Renal cortex interstitium (tissue), 11 donors: ENCODE measurements around the gene EML2. TPM values are rescaled to one million over a fixed set of nuclear protein-coding genes. Genes with fewer than 3 reads are reported as not detected.

Source experiments
- DNase-seq, 11 donors: peaks; one replicate each; pipeline ENCODE4 v3.0.0-alpha.2; 2013; ENCODE audit warnings: low read depth in 9 of 11, low spot score in 4 of 11; ENCODE audit errors: extremely low read depth in 1 of 11
- polyA plus RNA-seq, 3 donors: library from polyadenylated mRNA; unstranded; fragments of 120-200 nt; gene quantifications; one replicate each; pipeline ENCODE4 v1.2.1, GENCODE V29; 2013; ENCODE audit not compliant: insufficient read length in 3 of 3

The EML2 gene
- polyA plus RNA-seq, 3 donors: 17.8 to 28.0 (median 20.6) TPM

DNA sequence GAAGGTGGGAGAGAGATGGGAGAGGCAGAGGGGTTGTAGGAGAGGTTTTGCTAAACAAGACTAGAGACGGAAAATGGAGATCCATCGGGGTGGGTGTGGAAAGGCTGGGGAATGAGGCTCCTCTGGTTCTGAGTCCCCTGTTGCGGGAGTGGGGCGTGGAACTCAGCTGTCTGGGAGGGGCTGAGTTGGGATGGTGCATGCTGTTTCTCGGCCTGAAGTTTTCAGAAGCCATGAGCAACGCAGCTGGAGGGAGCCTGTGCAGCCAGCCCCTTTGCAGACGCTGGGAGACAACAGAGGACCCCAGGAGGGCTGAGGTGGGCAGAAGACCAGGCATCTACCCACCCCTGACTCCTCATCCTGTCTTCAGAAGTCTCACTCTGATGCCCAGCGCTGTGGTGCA, 21.4 kb upstream of the EML2 start:
- DNase-seq: no peak

DNA sequence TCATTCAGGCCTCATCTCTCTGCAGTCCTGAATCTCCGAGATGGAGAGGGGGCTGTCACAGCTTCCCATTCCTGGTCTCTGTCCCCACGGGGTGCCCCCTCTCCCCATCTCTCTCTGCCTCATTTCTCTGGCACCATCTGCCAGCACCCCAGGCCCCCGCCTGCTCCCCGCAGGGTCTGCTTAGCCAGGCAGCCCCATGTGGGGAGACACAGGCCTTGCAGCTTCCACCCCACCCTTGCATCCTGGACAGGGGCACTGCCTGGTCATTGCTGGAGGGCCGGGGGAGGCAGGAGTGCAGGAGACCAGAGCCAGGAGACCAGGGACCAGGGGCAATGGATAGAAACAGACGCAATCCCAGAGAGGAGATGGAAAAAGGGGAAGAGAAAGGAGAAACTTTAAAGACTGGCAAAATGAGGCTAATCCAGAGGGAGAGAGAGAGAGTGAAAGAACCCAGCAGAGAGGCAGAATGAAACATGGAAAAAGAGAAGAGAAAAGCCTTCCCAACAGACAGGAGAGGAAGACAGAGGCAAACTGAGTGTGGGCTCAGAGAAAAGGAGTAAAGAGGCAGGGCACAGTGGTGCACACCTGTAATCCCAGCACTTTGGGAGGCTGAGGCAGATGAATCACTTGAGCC, 20.0 kb upstream of the EML2 start:
- DNase-seq: no peak

DNA sequence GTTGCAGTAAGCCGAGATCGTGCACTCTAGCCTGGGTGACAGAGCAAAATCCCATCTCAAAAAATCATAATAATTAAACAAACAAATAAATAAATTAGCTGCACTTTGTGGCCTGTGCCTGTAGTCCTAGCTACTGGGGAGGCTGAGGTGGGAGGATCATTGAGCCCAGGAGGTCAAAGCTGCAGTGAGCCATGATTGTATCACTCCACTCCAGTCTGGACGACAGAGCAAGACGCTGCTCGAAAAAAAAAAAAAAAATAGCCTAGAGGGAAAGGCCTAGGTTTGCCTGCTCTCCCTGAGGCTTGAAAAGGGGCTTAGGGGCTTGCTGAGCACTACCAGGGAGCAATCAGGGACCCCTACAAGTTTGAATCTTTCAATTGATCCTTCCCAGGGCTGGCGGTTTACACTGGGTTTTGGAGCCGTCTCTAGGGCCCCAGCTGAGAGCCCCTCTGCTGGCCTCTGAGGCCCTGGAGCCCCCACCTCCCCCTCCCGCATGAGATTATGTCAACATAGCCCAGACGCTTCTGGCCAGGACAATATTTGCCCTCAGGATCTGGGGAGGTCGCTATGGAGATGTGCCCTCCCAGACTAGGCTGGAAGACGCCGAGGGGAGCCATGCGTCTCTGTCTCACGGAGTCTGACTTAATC, 18.4 kb upstream of the EML2 start:
- no peak for DNase-seq

DNA sequence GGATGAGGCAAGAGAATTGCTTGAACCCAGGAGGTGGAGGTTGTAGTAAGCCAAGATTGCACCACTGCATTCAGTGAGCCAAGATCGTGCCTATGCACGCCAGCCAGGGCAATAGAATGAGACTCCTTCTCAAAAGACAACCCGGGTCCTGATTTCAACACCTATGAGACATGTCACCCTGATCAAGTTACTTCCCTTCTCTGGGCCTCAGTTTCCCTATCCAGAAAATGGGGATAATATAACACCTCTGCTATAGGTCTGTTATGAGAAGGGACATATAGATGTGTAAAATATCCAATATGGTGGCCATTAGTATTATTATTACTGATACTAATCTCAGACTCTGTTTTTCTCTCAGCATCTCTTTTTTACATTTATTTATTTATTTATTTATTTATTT, 15.9 kb upstream of the EML2 start:
- DNase-seq: no peak

- no peak for DNase-seq
These were observed 14.4 kb upstream of the EML2 start for GRCh38 chr19:45653634-45654033.

DNA sequence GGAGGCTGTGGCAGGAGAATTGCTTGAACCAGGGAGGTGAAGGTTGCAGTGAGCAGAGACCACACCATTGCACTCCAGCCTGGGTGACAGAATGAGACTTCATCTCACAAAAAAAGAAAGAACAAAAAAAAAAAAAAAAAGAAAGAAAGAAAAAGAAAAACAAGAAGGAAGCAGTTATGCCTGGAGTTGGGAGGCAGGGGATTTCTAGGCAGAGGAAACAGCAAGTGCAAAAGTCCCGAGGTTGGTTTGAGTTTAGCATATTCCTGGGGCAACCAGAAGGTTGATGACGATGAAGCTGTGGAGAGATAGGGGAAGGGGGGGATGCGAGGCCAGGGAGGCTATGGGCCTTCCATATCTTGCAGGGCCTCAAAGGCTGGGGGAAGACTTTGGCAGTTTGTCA, 11.5 kb upstream of the EML2 start:
- DNase-seq: no peak

GRCh38 chr19:45646345-45646698, 7.1 kb upstream of the EML2 start:
- DNase-seq: no peak

- DNase-seq: peak in 2 of 11 donors; percentile 62 to 78
These were observed 6.6 kb upstream of the EML2 start for GRCh38 chr19:45645631-45646344.

GRCh38 chr19:45645068-45645630, 6.0 kb upstream of the EML2 start:
- DNase-seq: no peak

DNA sequence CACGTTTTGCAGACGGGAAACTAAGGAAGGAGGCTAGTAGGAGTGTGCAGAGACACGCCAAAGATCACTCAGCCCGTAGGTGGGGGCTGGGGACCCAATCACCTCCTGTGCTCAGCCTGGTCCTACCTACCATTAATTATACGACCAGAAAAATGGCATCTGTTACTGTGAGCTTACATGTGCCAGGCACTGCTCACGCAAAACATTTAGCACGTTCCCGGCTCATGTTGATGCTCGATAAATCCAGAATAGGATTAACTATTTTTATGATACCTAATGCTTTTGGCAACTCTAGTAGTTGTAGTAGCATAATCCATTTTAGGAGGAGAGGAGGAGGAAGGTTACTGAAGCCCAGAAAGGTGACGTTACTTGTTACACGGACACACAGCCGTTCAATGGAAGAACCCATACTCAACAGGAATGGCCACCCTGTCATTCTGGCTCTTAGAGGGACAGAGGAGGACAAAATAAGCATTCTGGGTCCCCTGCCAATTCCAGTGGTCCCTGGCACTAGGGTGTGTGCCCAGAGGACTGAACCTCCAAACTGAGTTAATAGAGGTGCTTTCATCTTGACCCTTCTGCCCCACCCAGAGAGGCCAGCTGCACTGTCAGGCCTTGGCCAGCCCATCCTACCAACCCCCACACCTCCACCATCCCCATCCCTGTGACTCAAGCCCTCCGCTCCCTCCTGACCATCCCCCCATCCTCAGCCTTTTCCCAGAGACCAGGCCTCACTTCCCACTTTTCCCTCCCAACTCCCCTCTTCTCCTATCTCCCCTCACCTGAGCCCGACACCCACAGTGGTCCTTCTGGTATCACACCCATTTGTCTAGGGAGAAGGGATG, 5.0 kb upstream of the EML2 start:
- no peak for DNase-seq

GRCh38 chr19:45643024-45643926, 4.1 kb upstream of the EML2 start:
- peak in 3 of 11 donors; percentile 69 to 75 (median 75) for DNase-seq

- peak in 4 of 11 donors; percentile 60 to 84 (median 76) for DNase-seq
These were observed 2.3 kb upstream of the EML2 start for GRCh38 chr19:45641274-45642105.

DNA sequence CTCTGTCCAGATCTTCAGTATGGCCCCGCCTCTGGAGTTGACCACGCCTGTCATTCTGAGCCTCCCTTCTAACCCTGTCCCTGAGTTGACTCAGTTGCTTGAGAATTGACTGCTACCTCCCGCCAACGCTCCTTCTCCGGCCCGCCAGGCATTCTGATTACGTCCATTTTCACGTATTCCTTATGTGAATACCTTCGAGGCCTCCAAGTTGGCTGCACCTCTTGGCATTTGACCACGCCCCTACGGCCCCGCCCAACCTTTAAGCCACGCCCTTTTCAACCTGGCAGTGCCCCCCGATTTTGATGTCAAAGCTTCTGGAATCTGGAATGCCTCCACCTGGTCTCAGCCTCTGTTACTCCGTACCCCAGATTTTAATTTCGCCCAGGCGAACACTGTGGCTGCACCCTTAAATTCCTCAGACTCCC, 1.7 kb upstream of the EML2 start:
- no peak for DNase-seq

DNA sequence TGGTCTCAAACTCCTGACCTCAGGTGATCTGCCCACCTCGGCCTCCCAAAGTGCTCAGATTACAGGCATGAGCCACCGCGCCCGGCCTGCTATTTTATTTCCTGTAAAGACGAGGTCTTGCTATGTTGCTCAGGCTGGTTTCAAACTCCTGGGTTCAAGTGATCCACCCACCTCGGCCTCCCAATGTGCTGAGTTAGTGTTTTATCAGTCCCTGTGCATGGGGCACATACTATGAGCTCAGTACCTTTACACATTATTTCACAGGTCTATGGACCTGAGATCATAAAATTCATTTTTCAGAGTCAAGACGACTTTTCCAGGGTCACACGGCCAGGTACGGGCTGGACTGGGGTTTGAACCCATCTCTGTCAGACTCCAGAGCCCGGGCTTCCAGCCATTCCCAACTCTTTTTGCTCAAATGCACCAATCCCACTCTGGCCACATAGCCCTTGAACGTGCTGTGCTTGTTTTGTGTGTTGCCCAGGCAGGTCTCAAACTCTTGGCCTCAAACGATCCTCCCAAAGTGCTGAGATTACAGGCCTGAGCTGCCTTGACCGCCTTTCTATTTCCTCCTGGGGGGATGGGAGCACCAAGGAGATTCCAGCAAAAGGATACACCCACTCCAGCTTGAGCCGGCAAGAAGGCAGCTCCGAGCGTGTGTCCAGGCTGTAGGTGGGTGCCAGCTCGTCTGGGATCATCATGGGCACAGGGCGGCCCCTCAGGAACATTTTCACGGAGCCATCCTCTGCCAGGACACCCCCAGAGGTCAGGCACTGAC, 1.1 kb downstream of the EML2 start:
- DNase-seq: no peak

DNA sequence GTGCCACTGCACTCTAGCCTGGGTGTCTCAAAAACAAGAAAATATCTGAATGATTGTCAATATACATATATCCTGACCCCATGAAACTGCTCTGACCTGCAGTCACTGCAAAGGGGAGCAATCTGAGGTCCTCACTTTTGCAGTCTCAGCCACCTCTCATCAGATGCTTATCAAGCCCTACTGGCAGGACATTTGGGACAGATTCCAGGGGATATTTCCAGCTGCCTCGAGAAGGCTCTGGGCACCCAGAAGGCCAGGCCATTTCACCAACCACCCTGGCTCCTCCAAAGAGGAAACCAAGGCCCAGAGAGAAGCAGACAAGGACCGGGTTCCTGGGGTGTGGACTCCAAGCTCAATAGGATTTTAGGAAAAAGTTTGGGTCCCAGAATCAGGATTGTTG, 2.3 kb downstream of the EML2 start:
- no peak for DNase-seq

DNA sequence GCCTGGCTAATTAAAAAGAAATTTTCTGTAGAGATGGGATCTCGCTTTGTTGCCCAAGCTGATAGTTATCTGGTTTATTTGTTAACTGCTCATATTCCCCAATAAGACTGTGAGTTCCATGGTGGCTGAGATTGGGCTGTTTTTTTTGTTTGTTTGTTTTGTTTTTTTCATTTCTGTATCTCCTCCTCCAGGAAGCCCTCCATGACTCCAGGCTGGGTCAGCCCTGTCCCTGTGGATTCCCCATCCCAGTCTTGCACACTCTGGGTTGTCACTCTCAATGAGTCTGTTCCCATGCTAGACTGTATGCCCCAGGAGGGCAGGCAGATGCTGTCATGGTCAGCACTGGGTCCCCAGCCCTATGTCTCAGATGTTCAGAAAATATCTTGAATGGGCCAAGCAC, 2.9 kb downstream of the EML2 start:
- DNase-seq: no peak
